HCT116 (cell line): Measurements from ENCODE around the gene CPA2. TPM values are rescaled to one million over a fixed set of nuclear protein-coding genes. Genes with fewer than 3 reads are reported as not detected.

Source experiments
- ATAC-seq: fragments of 200-7000 bp; cut with Tn5 transposase; 2 replicates; pipeline ENCODE4 v1.9.1; 2020; ENCODE audit warnings: mild to moderate bottlenecking, moderate library complexity
- BruUV-seq: library from RNA; stranded (reverse); fragments of 400-500 nt; replicated peaks from 2 replicates; lab custom pipeline; 2021; lab: Mats Ljungman, UMichigan
- CTCF ChIA-PET: fragments of 300-600 bp; sonication (Branson Sonifier 250); formaldehyde crosslinking; loops from one replicate; lab custom pipeline; 2021; ENCODE audit warnings: antibody characterized with exemption; lab: Charles Lee
- POLR2A ChIA-PET: fragments of 300-600, 350-600 bp; sonication (Branson Sonifier 250); formaldehyde crosslinking; loops from one replicate; lab custom pipeline; 2021; ENCODE audit warnings: antibody characterized with exemption; lab: Charles Lee
- RAD21 ChIA-PET, 2 experiments: fragments of 300-600 bp; sonication (Branson Sonifier 250); formaldehyde crosslinking; loops; one replicate each; lab custom pipeline; 2023; ENCODE audit warnings: low total read pairs in 2 of 2; ENCODE audit not compliant: uncharacterized antibody in 2 of 2, unreplicated experiment in 2 of 2, low non-redundant PET in 1 of 2; lab: Charles Lee
- DNase-seq: peaks from one replicate; pipeline ENCODE4 v3.0.0-alpha.2; 2010; ENCODE audit warnings: low read depth, low spot score
- H2AFZ ChIP-seq: fragments of 200-600 bp; shearing (Covaris generic), sonication (generic); 2 replicates; pipeline ENCODE4 v1.6.1; 2017; ENCODE audit warnings: low read depth, mixed run types, mixed read lengths, antibody characterized with exemption, low read length; ENCODE audit not compliant: poor library complexity, severe bottlenecking
- H3K27ac ChIP-seq: 2 replicates; pipeline ENCODE4 v1.5.1; 2012; ENCODE audit warnings: low read depth, low read length
- H3K27me3 ChIP-seq: fragments of 200-600 bp; sonication (generic); 2 replicates; pipeline ENCODE4 v1.6.1; 2016; ENCODE audit warnings: mixed run types, low read length, mixed read lengths; ENCODE audit not compliant: insufficient read depth
- H3K36me3 ChIP-seq, 2 experiments: fragments of 200-500 bp in 1 of 2; fragments of 200-600 bp in 1 of 2; sonication (Bioruptor generic) in 1 of 2; sonication (generic) in 1 of 2; 2 replicates each; pipeline versions ENCODE4 v1.5.1 to v1.6.1; 2014 to 2016; ENCODE audit warnings: low read length in 2 of 2, inconsistent platforms in 1 of 2, mixed read lengths in 1 of 2, mixed run types in 1 of 2; ENCODE audit not compliant: insufficient read depth in 2 of 2, control insufficient read depth in 1 of 2
- H3K4me1 ChIP-seq, 2 experiments: fragments of 200-600 bp in 1 of 2; sonication (generic) in 1 of 2; 2 replicates each; pipeline versions ENCODE4 v1.5.1 to v1.6.1; 2012 to 2017; ENCODE audit warnings: low read length in 2 of 2, inconsistent platforms in 1 of 2, mild to moderate bottlenecking in 1 of 2, mixed read lengths in 1 of 2, mixed run types in 1 of 2, moderate library complexity in 1 of 2; ENCODE audit not compliant: insufficient read depth in 2 of 2, control insufficient read depth in 1 of 2
- H3K4me2 ChIP-seq: fragments of 200-600 bp; sonication (generic); 2 replicates; pipeline ENCODE4 v1.6.1; 2017; ENCODE audit warnings: mixed run types, low read length, mixed read lengths
- H3K4me3 ChIP-seq, 2 experiments: fragments of 200-600 bp in 1 of 2; sonication (generic) in 1 of 2; replicated peaks in 1 of 2; 2 replicates each; pipeline ENCODE4 v1.5.1; 2011 to 2016; ENCODE audit warnings: low read length in 2 of 2, control low read depth in 1 of 2, low read depth in 1 of 2, mild to moderate bottlenecking in 1 of 2, mixed read lengths in 1 of 2, mixed run types in 1 of 2
- H3K79me2 ChIP-seq: fragments of 200-600 bp; sonication (generic); 2 replicates; pipeline ENCODE4 v1.6.1; 2017; ENCODE audit warnings: mild to moderate bottlenecking, mixed run types, low read length, moderate library complexity, mixed read lengths; ENCODE audit not compliant: insufficient read depth
- H3K9ac ChIP-seq: fragments of 200-600 bp; sonication (generic); 2 replicates; pipeline ENCODE4 v1.6.1; 2016; ENCODE audit warnings: low read length, mixed read lengths
- H3K9me2 ChIP-seq: fragments of 200-600 bp; sonication (generic), shearing (Covaris generic); 2 replicates; pipeline ENCODE4 v1.6.1; 2017; ENCODE audit warnings: mixed run types, mild to moderate bottlenecking, moderate library complexity; ENCODE audit not compliant: insufficient read depth
- H3K9me3 ChIP-seq, 2 experiments: fragments of 200-500 bp in 1 of 2; fragments of 200-600 bp in 1 of 2; sonication (Bioruptor generic) in 1 of 2; sonication (generic) in 1 of 2; 2 replicates each; pipeline ENCODE4 v1.6.1; 2014 to 2017; ENCODE audit warnings: low read length in 2 of 2, mixed read lengths in 2 of 2, inconsistent platforms in 1 of 2, low read depth in 1 of 2, mild to moderate bottlenecking in 1 of 2, mixed run types in 1 of 2, moderate library complexity in 1 of 2; ENCODE audit not compliant: control insufficient read depth in 1 of 2, insufficient read depth in 1 of 2
- H4K20me1 ChIP-seq: fragments of 200-600 bp; sonication (generic), shearing (Covaris generic); 2 replicates; pipeline ENCODE4 v1.6.1; 2017; ENCODE audit warnings: mixed run types, mild to moderate bottlenecking, moderate library complexity; ENCODE audit not compliant: insufficient read depth
- ATF3 ChIP-seq: IDR thresholded peaks from 2 replicates; pipeline ENCODE4 v1.6.1; 2012
- CBX3 ChIP-seq: IDR thresholded peaks from 2 replicates; pipeline ENCODE4 v1.6.1; 2012; ENCODE audit warnings: low read depth
- CEBPB ChIP-seq: IDR thresholded peaks from 2 replicates; pipeline ENCODE4 v1.6.1; 2012; ENCODE audit warnings: low read depth
- CTCF ChIP-seq, 3 experiments: fragments of 200-600 bp in 1 of 3; sonication (generic) in 1 of 3; IDR thresholded peaks in 2 of 3; conservative IDR thresholded peaks in 1 of 3; 2 replicates each; pipeline ENCODE4 v1.5.1; 2012 to 2017; ENCODE audit warnings: low read depth in 2 of 3, low read length in 2 of 3, antibody characterized with exemption in 1 of 3, borderline replicate concordance in 1 of 3, control low read depth in 1 of 3, mild to moderate bottlenecking in 1 of 3, mixed read lengths in 1 of 3, mixed run types in 1 of 3, moderate library complexity in 1 of 3; ENCODE audit not compliant: insufficient read depth in 1 of 3
- ELF1 ChIP-seq: IDR thresholded peaks from 2 replicates; pipeline ENCODE4 v1.6.1; 2012; ENCODE audit warnings: low read depth, borderline replicate concordance
- EZH2 ChIP-seq: fragments of 200-600 bp; sonication (generic); IDR thresholded peaks from 2 replicates; pipeline ENCODE4 v1.6.1; 2017; ENCODE audit warnings: antibody characterized with exemption, mixed run types
- FOSL1 ChIP-seq: IDR thresholded peaks from 2 replicates; pipeline ENCODE4 v1.6.1; 2012; ENCODE audit warnings: low read depth
- POLR2A ChIP-seq: IDR thresholded peaks from 2 replicates; pipeline ENCODE4 v1.7.0; 2011; ENCODE audit warnings: borderline replicate concordance; ENCODE audit not compliant: insufficient read depth, insufficient read length; ENCODE audit errors: extremely low read depth
- POLR2AphosphoS5 ChIP-seq: IDR thresholded peaks from 2 replicates; pipeline ENCODE4 v1.6.1; 2011; ENCODE audit warnings: mild to moderate bottlenecking, low read depth, low read length, moderate library complexity
- RAD21 ChIP-seq: IDR thresholded peaks from 2 replicates; pipeline ENCODE4 v1.6.1; 2012; ENCODE audit warnings: low read depth, mild to moderate bottlenecking
- SIN3A ChIP-seq: IDR thresholded peaks from 2 replicates; pipeline ENCODE4 v1.6.1; 2012; ENCODE audit warnings: low read depth
- SP1 ChIP-seq: IDR thresholded peaks from 2 replicates; pipeline ENCODE4 v1.6.1; 2012; ENCODE audit warnings: low read depth
- YY1 ChIP-seq: IDR thresholded peaks from 2 replicates; pipeline ENCODE4 v1.6.1; 2011; ENCODE audit warnings: low read length, low read depth, moderate library complexity, mild to moderate bottlenecking; ENCODE audit not compliant: insufficient replicate concordance; ENCODE audit errors: extremely low read depth
- ZFX ChIP-seq: fragments of 450-650 bp; IDR thresholded peaks from 2 replicates; pipeline ENCODE4 v1.6.1; 2017
- intact Hi-C: fragments of 100-400 bp; cut with micrococcal nuclease; formaldehyde crosslinking; loops from 2 replicates; pipeline ENCODE4 v1.10.0; 2022
- total RNA-seq: library from RNA; stranded (reverse); gene quantifications from one replicate; pipeline ENCODE4 v1.2.1, GENCODE V29; 2021; ENCODE audit not compliant: unreplicated experiment
- TF ChIP-seq, protein P1 (sequence below): IDR thresholded peaks from 2 replicates; pipeline ENCODE4 v1.6.1; 2012
- TF ChIP-seq, protein P2 (sequence below): IDR thresholded peaks from 2 replicates; pipeline ENCODE4 v1.6.1; 2011; ENCODE audit warnings: mild to moderate bottlenecking, low read length, moderate library complexity; ENCODE audit not compliant: insufficient replicate concordance; ENCODE audit errors: extremely low read depth

Gene CPA2
- total RNA-seq, 1 experiment from 2014 or later = 1.5 TPM

DNA sequence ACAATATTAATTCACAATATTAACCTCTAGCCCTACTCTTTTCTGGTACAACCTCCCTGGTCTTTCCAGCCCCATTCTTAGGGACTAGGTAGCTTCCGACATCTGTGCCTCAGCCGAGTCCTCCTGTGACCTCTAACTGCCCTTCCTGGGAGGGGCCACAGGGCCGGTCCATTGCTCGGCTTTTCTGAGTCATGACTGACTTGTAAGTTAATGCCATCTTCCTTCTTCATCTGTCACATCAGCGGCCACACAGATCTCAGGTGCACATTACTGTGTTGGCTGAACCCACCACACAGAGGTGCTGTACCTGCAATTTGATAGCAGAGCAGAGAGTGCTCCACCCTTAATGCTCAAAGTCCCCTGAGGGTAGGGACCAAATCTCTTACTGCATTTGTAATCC lies 22.2 kb downstream of the CPA2 start (continued):
- TF ChIP-seq ZFX = no peak
- peak; percentile 71 for TF ChIP-seq RAD21
- no peak for TF ChIP-seq ATF3
- no peak for TF ChIP-seq POLR2A
- peak; percentile 90 for TF ChIP-seq SP1
- peak; percentile 88 for TF ChIP-seq FOSL1
- TF ChIP-seq, protein P1, sequence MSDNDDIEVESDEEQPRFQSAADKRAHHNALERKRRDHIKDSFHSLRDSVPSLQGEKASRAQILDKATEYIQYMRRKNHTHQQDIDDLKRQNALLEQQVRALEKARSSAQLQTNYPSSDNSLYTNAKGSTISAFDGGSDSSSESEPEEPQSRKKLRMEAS = peak; percentile 69; the same call in 1 of the 2 replicates
- TF ChIP-seq EZH2 = no peak
- 0 out of 2 replicates have a peak, but pooled peaks have one; percentile 46 for TF ChIP-seq SIN3A
- peak; percentile 83 for TF ChIP-seq CBX3
- peak; percentile 67 for TF ChIP-seq YY1
- TF ChIP-seq POLR2AphosphoS5 = peak; percentile 61
- peak; percentile 19; the same call in 1 of the 2 replicates for TF ChIP-seq CEBPB

GRCh38 chr7:130289478-130289877 lies 22.8 kb downstream of the CPA2 start:
- Histone ChIP-seq H3K36me3 (no peaks in the 10 kb centered on the region), H3K4me1 (peaks cover 41 to 82% of the 10 kb centered on the region in 2 experiments), H3K27me3 (no peaks in the 10 kb centered on the region), H3K9me2 (no peaks in the 10 kb centered on the region), H3K9me3 (no peaks in the 10 kb centered on the region), H4K20me1 (no peaks in the 10 kb centered on the region), H2AFZ (no peak overlapping the region), H3K79me2 (no peaks in the 10 kb centered on the region), H3K4me2 (peak overlapping the region; percentile 71), H3K9ac (peak overlapping the region; percentile 26; the same call in 1 of the 2 replicates), H3K4me3 (no peak overlapping the region), H3K27ac (peak overlapping the region; percentile 4; the same call in 1 of the 2 replicates)
- TF ChIP-seq, protein P2, sequence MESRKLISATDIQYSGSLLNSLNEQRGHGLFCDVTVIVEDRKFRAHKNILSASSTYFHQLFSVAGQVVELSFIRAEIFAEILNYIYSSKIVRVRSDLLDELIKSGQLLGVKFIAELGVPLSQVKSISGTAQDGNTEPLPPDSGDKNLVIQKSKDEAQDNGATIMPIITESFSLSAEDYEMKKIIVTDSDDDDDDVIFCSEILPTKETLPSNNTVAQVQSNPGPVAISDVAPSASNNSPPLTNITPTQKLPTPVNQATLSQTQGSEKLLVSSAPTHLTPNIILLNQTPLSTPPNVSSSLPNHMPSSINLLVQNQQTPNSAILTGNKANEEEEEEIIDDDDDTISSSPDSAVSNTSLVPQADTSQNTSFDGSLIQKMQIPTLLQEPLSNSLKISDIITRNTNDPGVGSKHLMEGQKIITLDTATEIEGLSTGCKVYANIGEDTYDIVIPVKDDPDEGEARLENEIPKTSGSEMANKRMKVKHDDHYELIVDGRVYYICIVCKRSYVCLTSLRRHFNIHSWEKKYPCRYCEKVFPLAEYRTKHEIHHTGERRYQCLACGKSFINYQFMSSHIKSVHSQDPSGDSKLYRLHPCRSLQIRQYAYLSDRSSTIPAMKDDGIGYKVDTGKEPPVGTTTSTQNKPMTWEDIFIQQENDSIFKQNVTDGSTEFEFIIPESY = no peak
- TF ChIP-seq ELF1 (no peak), POLR2AphosphoS5 (no peak), RAD21 (no peak), FOSL1 (no peak), EZH2 (no peak), POLR2A (no peak), CBX3 (no peak), CTCF (IDR thresholded peaks at IDR 0.05 in 2 of 3, conservative IDR thresholded peaks at IDR 0.05 in 1 of 3; ENCODE audit: borderline replicate concordance in 1 of 3, insufficient read depth in 1 of 3, low read depth in 2 of 3, low read length in 2 of 3) (no peak)
- ChIA-PET RAD21 (no interaction called here), CTCF (no interaction called here), POLR2A (no interaction called here)
- ATAC-seq (no peak), DNase-seq (no peak)
- no TSS peak for BruUV-seq
- intact Hi-C loops = no loop called here
